Liver (tissue), 2 donors: ENCODE data around the gene RTEL1.

Source experiments
- GABPA ChIP-seq, 2 donors: IDR thresholded peaks in 1 of 2; conservative IDR thresholded peaks in 1 of 2; 2 replicates each; pipeline ENCODE4 v1.6.1; 2016; ENCODE audit warnings: antibody characterized with exemption in 2 of 2, mild to moderate bottlenecking in 1 of 2, moderate library complexity in 1 of 2
- JUND ChIP-seq, 2 donors: IDR thresholded peaks; 2 replicates each; pipeline ENCODE4 v1.6.1; 2016; ENCODE audit warnings: antibody characterized with exemption in 2 of 2
- TF ChIP-seq, protein P1 (sequence below): IDR thresholded peaks from 2 replicates; pipeline ENCODE4 v1.6.1; 2016; ENCODE audit warnings: antibody characterized with exemption, mild to moderate bottlenecking
- donor health status: healthy.

GRCh38 chr20:63639093-63639975, 18.8 kb upstream of the RTEL1 start:
- TF ChIP-seq GABPA (IDR thresholded peaks at IDR 0.05 in 1 of 2, conservative IDR thresholded peaks at IDR 0.05 in 1 of 2): no peak
- TF ChIP-seq, protein P1, sequence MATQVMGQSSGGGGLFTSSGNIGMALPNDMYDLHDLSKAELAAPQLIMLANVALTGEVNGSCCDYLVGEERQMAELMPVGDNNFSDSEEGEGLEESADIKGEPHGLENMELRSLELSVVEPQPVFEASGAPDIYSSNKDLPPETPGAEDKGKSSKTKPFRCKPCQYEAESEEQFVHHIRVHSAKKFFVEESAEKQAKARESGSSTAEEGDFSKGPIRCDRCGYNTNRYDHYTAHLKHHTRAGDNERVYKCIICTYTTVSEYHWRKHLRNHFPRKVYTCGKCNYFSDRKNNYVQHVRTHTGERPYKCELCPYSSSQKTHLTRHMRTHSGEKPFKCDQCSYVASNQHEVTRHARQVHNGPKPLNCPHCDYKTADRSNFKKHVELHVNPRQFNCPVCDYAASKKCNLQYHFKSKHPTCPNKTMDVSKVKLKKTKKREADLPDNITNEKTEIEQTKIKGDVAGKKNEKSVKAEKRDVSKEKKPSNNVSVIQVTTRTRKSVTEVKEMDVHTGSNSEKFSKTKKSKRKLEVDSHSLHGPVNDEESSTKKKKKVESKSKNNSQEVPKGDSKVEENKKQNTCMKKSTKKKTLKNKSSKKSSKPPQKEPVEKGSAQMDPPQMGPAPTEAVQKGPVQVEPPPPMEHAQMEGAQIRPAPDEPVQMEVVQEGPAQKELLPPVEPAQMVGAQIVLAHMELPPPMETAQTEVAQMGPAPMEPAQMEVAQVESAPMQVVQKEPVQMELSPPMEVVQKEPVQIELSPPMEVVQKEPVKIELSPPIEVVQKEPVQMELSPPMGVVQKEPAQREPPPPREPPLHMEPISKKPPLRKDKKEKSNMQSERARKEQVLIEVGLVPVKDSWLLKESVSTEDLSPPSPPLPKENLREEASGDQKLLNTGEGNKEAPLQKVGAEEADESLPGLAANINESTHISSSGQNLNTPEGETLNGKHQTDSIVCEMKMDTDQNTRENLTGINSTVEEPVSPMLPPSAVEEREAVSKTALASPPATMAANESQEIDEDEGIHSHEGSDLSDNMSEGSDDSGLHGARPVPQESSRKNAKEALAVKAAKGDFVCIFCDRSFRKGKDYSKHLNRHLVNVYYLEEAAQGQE: no peak
- no peak for TF ChIP-seq JUND (IDR thresholded peaks at IDR 0.05)
